ENCODE measurements around the gene DPH6. TPM values are rescaled to one million over a fixed set of nuclear protein-coding genes. Genes with fewer than 3 reads are reported as not detected.
"Not testable (repeated sequence)": the region's sequence is repeated elsewhere in the genome, so short reads cannot be mapped to it uniquely, and the experiment has no call there.

The DPH6 gene
- total RNA-seq, 1 donor from 2014 or later: 6.5 TPM

DNA sequence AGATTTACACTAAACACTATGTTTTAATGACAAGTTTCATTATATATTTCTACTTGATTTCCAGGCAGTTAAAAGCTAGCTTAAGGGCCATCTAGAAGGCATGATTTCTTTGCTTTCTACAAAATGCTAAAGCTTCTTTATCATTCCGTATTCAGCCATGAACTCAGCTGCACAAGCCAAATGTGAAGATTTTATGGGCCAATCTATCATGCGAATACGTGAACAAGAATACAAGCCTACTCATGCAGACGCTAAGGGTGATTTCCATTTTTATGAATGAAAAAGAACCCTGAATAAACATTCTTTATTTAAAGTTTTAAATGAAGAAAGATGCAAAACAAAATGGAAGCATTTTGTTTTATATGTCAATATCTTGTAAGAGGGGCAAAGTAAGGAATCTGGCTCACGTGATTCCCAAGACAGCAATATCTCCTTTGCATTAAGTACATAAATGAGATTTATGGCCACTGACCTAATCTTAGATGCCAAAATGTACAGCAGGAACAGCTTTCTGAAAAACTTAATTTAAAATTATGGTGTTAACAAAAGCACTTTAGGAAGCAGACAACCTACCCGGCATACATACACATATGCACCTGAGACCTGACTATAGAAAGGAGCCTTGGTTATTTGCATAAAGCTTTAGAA, 215.8 kb downstream of the DPH6 start:
- DNase-seq (ENCODE audit: low read depth in 2 of 2): no peak

DNA sequence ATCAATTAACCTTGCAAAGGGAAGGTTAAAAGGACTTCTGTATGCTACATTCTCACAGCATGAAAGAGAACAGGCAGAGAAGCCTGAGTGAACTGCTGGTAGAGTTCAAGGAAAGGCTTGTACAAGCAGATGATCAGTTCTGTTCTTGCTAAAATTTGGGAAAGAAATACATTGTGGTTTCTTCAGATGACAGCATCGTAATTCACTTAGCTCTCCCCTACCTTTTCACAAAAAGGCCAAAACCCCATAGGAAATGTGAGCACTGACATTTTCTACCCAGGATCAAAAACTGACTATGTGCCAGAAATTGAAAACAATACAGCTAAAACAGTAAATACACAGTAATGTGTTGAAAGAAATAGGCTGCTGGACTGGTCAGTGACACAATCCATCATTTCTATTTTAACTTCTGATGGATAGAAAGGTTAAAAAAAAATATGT, 216.4 kb downstream of the DPH6 start:
- DNase-seq (ENCODE audit: low read depth in 2 of 2): peak; percentile 33 to 88

DNA sequence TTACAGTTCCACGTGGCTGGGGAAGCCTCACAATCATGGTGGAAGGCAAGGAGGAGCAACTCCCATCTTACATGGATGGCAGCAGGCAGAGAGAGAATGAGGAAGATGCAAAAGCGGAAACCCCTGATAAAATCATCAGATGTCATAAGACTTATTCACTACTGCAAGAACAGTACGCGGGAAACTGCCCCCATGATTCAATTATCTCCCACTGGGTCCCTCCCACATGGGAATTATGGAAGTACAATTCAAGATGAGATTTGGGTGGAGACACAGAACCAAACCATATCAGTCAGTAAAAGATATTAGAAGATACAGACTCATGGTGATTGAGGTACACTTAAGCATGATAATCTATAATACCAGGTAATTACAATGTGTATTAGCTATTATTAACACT, 217.1 kb downstream of the DPH6 start:
- not testable (repeated sequence) for DNase-seq (ENCODE audit: low read depth in 2 of 2)

- no peak for DNase-seq (ENCODE audit: low read depth in 2 of 2)
These were observed 218.2 kb downstream of the DPH6 start for GRCh38 chr15:35327789-35328188.

- DNase-seq (ENCODE audit: low read depth in 2 of 2): no peak
These were observed 220.5 kb downstream of the DPH6 start for GRCh38 chr15:35325374-35325941.

DNA sequence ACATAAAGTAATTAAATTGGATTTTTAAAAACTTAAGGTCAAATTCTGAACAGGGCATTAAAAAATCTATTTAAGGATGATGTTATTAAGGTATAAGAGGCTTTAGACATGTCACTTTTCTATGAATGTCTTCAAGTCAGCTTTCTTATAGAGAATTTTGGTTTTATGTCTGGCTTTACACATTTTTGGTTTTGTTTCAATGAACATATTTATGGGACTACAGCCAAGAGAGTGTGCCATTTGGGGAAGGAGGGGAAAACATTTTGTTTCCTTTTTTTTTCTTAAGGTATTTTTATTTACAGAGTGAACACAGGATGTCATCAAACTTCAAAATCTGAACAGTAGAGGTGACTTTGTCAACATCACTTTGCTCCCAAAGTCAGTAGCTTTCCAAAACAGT, 222.8 kb downstream of the DPH6 start:
- peak in 1 of 2 donors; percentile 40 for DNase-seq (ENCODE audit: low read depth in 2 of 2)

GRCh38 chr15:35321926-35322325, 224.0 kb downstream of the DPH6 start:
- DNase-seq (ENCODE audit: low read depth in 2 of 2): no peak

GRCh38 chr15:35320911-35321310, 225.1 kb downstream of the DPH6 start:
- no peak for DNase-seq (ENCODE audit: low read depth in 2 of 2)
